HepG2 (cell line): ENCODE measurements around the gene VCL.

Source experiments
- ATF5 ChIP-seq: sonication (generic); formaldehyde crosslinking; IDR thresholded peaks from 2 replicates; pipeline ENCODE4 v1.4.0; 2020; ENCODE audit warnings: mild to moderate bottlenecking, low read depth, missing genetic modification reagents
- CTCF ChIP-seq: sonication (generic); formaldehyde crosslinking; IDR thresholded peaks from 2 replicates; pipeline ENCODE4 v1.5.0; 2020; ENCODE audit warnings: mild to moderate bottlenecking, missing genetic modification reagents, moderate library complexity
- GATAD2A ChIP-seq: IDR thresholded peaks from 2 replicates; pipeline ENCODE4 v1.6.1; 2016
- HMG20A ChIP-seq: IDR thresholded peaks from 2 replicates; pipeline ENCODE4 v1.6.1; 2016; ENCODE audit warnings: borderline replicate concordance
- POLR2A ChIP-seq, 2 experiments: IDR thresholded peaks; 2 replicates each; pipeline ENCODE4 v1.6.1; 2011; ENCODE audit warnings: low read depth in 2 of 2, low read length in 2 of 2, mild to moderate bottlenecking in 1 of 2, moderate library complexity in 1 of 2; ENCODE audit not compliant: insufficient read depth in 1 of 2
- ZNF160 ChIP-seq: sonication (generic); formaldehyde crosslinking; IDR thresholded peaks from 2 replicates; pipeline ENCODE4 v1.8.0; 2022; ENCODE audit warnings: mild to moderate bottlenecking, inconsistent platforms, missing genetic modification reagents
- ZNF281 ChIP-seq: sonication (generic); formaldehyde crosslinking; IDR thresholded peaks from 2 replicates; pipeline ENCODE4 v1.4.0; 2020; ENCODE audit warnings: missing genetic modification reagents, borderline replicate concordance

- TF ChIP-seq CTCF (CRISPR knock-in tag) (no peak), ZNF281 (CRISPR knock-in tag) (no peak), HMG20A (no peak), ATF5 (no peak), ZNF160 (CRISPR knock-in tag) (no peak), GATAD2A (CRISPR knock-in tag) (no peak), POLR2A (IDR thresholded peaks at IDR 0.05; ENCODE audit: insufficient read depth in 1 of 2, low read depth in 2 of 2, low read length in 2 of 2) (no peak)
Measured at GRCh38 chr10:73948947-73949633, 48.8 kb upstream of the VCL start.
